KMS-11 (cell line): ENCODE measurements around the gene C16orf87.

Experiments used
- H2AFZ ChIP-seq: fragments of 200-600 bp; sonication (generic); 2 replicates; pipeline ENCODE4 v1.6.1; 2016; ENCODE audit warnings: antibody characterized with exemption, mixed run types, low read depth
- H3K27ac ChIP-seq: fragments of 200-600 bp; sonication (generic); 2 replicates; pipeline ENCODE4 v1.6.1; 2016; ENCODE audit warnings: mild to moderate bottlenecking, mixed run types
- H3K27me3 ChIP-seq: fragments of 200-600 bp; sonication (generic); 2 replicates; pipeline ENCODE4 v1.6.1; 2017; ENCODE audit warnings: mild to moderate bottlenecking, low read depth, mixed run types, moderate library complexity; ENCODE audit not compliant: insufficient read depth
- H3K36me3 ChIP-seq: fragments of 200-600 bp; sonication (generic); 2 replicates; pipeline ENCODE4 v1.6.1; 2017; ENCODE audit warnings: mild to moderate bottlenecking, mixed run types; ENCODE audit not compliant: insufficient read depth
- H3K4me1 ChIP-seq: fragments of 200-600 bp; sonication (generic); 2 replicates; pipeline ENCODE4 v1.6.1; 2016; ENCODE audit warnings: mild to moderate bottlenecking, low read depth, mixed run types; ENCODE audit not compliant: poor library complexity, severe bottlenecking
- H3K4me2 ChIP-seq: fragments of 200-600 bp; sonication (generic); 2 replicates; pipeline ENCODE4 v1.7.0; 2016; ENCODE audit warnings: mild to moderate bottlenecking, mixed run types
- H3K4me3 ChIP-seq: fragments of 200-600 bp; sonication (generic); IDR thresholded peaks from 2 replicates; pipeline ENCODE4 v1.6.1; 2017; ENCODE audit warnings: low read depth, low read length, mixed read lengths; ENCODE audit not compliant: insufficient read depth
- H3K79me2 ChIP-seq: fragments of 200-600 bp; sonication (generic); 2 replicates; pipeline ENCODE4 v1.6.1; 2016; ENCODE audit warnings: low read depth, mixed run types; ENCODE audit not compliant: insufficient read depth
- H3K9ac ChIP-seq: fragments of 200-600 bp; sonication (generic); 2 replicates; pipeline ENCODE4 v1.6.1; 2016; ENCODE audit warnings: mild to moderate bottlenecking, mixed run types
- H4K20me1 ChIP-seq: fragments of 200-600 bp; sonication (generic); 2 replicates; pipeline ENCODE4 v1.6.1; 2016; ENCODE audit warnings: mild to moderate bottlenecking, mixed run types; ENCODE audit not compliant: insufficient read depth
- CTCF ChIP-seq: fragments of 200-600 bp; sonication (generic); conservative IDR thresholded peaks from 2 replicates; pipeline ENCODE4 v1.6.1; 2017; ENCODE audit warnings: low read depth, mild to moderate bottlenecking, antibody characterized with exemption, low read length, moderate library complexity, mixed read lengths

Gene C16orf87

GRCh38 chr16:46817961-46818360 lies 13.0 kb downstream of the C16orf87 start:
- no peak overlapping the region for H3K4me2 ChIP-seq
- H3K79me2 ChIP-seq, result peaks cover 25% of the 10 kb centered on the region
- no peak overlapping the region for H3K9ac ChIP-seq
- H2AFZ ChIP-seq, result no peak overlapping the region
- no peaks in the 10 kb centered on the region for H3K36me3 ChIP-seq
- no peak overlapping the region for H3K27ac ChIP-seq
- H3K27me3 ChIP-seq, result no peaks in the 10 kb centered on the region
- peaks cover 5% of the 10 kb centered on the region for H3K4me1 ChIP-seq
- no peak overlapping the region for H3K4me3 ChIP-seq
- TF ChIP-seq CTCF, result no peak
- H4K20me1 ChIP-seq, result no peaks in the 10 kb centered on the region

- peaks cover 5% of the 10 kb centered on the region for H3K4me1 ChIP-seq
- no peak overlapping the region for H3K9ac ChIP-seq
- H3K36me3 ChIP-seq, result no peaks in the 10 kb centered on the region
- H3K4me2 ChIP-seq, result no peak overlapping the region
- peaks cover 25% of the 10 kb centered on the region for H3K79me2 ChIP-seq
- no peaks in the 10 kb centered on the region for H4K20me1 ChIP-seq
- H3K27ac ChIP-seq, result no peak overlapping the region
- H3K4me3 ChIP-seq, result no peak overlapping the region
- no peak for TF ChIP-seq CTCF
- H2AFZ ChIP-seq, result no peak overlapping the region
- no peaks in the 10 kb centered on the region for H3K27me3 ChIP-seq
These were observed 16.2 kb downstream of the C16orf87 start for GRCh38 chr16:46814790-46815189.

- no peaks in the 10 kb centered on the region for H3K36me3 ChIP-seq
- no peak overlapping the region for H3K27ac ChIP-seq
- H3K4me1 ChIP-seq, result peaks cover 5% of the 10 kb centered on the region
- no peak for TF ChIP-seq CTCF
- no peaks in the 10 kb centered on the region for H4K20me1 ChIP-seq
- H3K4me3 ChIP-seq, result no peak overlapping the region
- H3K4me2 ChIP-seq, result no peak overlapping the region
- no peak overlapping the region for H3K9ac ChIP-seq
- peaks cover 25% of the 10 kb centered on the region for H3K79me2 ChIP-seq
- H3K27me3 ChIP-seq, result no peaks in the 10 kb centered on the region
- no peak overlapping the region for H2AFZ ChIP-seq
These were observed 17.4 kb downstream of the C16orf87 start for GRCh38 chr16:46813611-46814010.

- peaks cover 29% of the 10 kb centered on the region for H3K79me2 ChIP-seq
- peaks cover 2% of the 10 kb centered on the region for H3K4me1 ChIP-seq
- no peak overlapping the region for H2AFZ ChIP-seq
- H3K27ac ChIP-seq, result no peak overlapping the region
- no peaks in the 10 kb centered on the region for H3K27me3 ChIP-seq
- no peak overlapping the region for H3K4me3 ChIP-seq
- H3K4me2 ChIP-seq, result no peak overlapping the region
- no peaks in the 10 kb centered on the region for H3K36me3 ChIP-seq
- H3K9ac ChIP-seq, result no peak overlapping the region
- no peak for TF ChIP-seq CTCF
- H4K20me1 ChIP-seq, result no peaks in the 10 kb centered on the region
These were observed 18.0 kb downstream of the C16orf87 start for GRCh38 chr16:46812781-46813540.
